Measurements from ENCODE around the gene DNMT1. TPM values are rescaled to one million over a fixed set of nuclear protein-coding genes. Genes with fewer than 3 reads are reported as not detected.

DNMT1 gene
- total RNA-seq, 6 donors from 2014 or later: 54.0 to 166 (median 63.9) TPM

GRCh38 chr19:10141973-10142372 is 52.8 kb downstream of the DNMT1 start:
- Histone ChIP-seq H3K4me1 (peaks cover 0 to 9% (median 9%) of the 10 kb centered on the region in 4 donors), H3K4me3 (no peak overlapping the region), H3K9me3 (no peaks in the 10 kb centered on the region), H3K27me3 (no peaks in the 10 kb centered on the region), H3K27ac (peak overlapping the region in 3 of 4 donors; percentile 56 to 79 (median 58)), H3K36me3 (peaks cover 46 to 100% (median 96%) of the 10 kb centered on the region in 4 donors)
- DNase-seq (peak in 1 of 2 donors; percentile 34), ATAC-seq (ENCODE audit: low FRiP score in 2 of 2) (no peak)
- 89 to 98% methylated on average over 8 to 18 of the region's 18 CpGs for WGBS, 2 donors
- no peak for TF ChIP-seq CTCF (IDR thresholded peaks at IDR 0.05)
- TF ChIP-seq EP300 (IDR thresholded peaks at IDR 0.05): no peak
- no peak for TF ChIP-seq POLR2AphosphoS5 (IDR thresholded peaks at IDR 0.05)
- TF ChIP-seq POLR2A (IDR thresholded peaks at IDR 0.05): no peak

GRCh38 chr19:10141479-10141878 is 53.3 kb downstream of the DNMT1 start:
- no peak overlapping the region for H3K4me3 ChIP-seq
- peaks cover 0 to 9% (median 9%) of the 10 kb centered on the region in 4 donors for H3K4me1 ChIP-seq
- DNase-seq (peak in 1 of 2 donors; percentile 55), ATAC-seq (ENCODE audit: low FRiP score in 2 of 2) (no peak)
- H3K36me3 ChIP-seq: peaks cover 50 to 100% (median 97%) of the 10 kb centered on the region in 4 donors
- H3K9me3 ChIP-seq: no peaks in the 10 kb centered on the region
- H3K27ac ChIP-seq: peak overlapping the region in 2 of 4 donors; percentile 58 to 79
- TF ChIP-seq EP300 (IDR thresholded peaks at IDR 0.05) (no peak), CTCF (IDR thresholded peaks at IDR 0.05) (no peak), POLR2A (IDR thresholded peaks at IDR 0.05) (no peak), POLR2AphosphoS5 (IDR thresholded peaks at IDR 0.05) (no peak)
- WGBS, 2 donors: 94 to 98% methylated on average over 8 to 13 of the region's 13 CpGs
- no peaks in the 10 kb centered on the region for H3K27me3 ChIP-seq

- ATAC-seq (ENCODE audit: low FRiP score in 2 of 2): no peak
- peaks cover 44 to 100% (median 91%) of the 10 kb centered on the region in 4 donors for H3K36me3 ChIP-seq
- 97% methylated on average over 15 to 23 of the region's 23 CpGs for WGBS, 2 donors
- H3K9me3 ChIP-seq: no peaks in the 10 kb centered on the region
- peaks cover 0 to 9% (median 9%) of the 10 kb centered on the region in 4 donors for H3K4me1 ChIP-seq
- TF ChIP-seq POLR2AphosphoS5 (IDR thresholded peaks at IDR 0.05) (no peak), EP300 (IDR thresholded peaks at IDR 0.05) (no peak), CTCF (IDR thresholded peaks at IDR 0.05) (no peak), POLR2A (IDR thresholded peaks at IDR 0.05) (no peak)
- no peaks in the 10 kb centered on the region for H3K27me3 ChIP-seq
- no peak overlapping the region for H3K27ac ChIP-seq
- DNase-seq: peak in 1 of 2 donors; percentile 81
- H3K4me3 ChIP-seq: no peak overlapping the region
Observed at GRCh38 chr19:10139952-10140351, 54.8 kb downstream of the DNMT1 start.

GRCh38 chr19:10138879-10139795 is 55.6 kb downstream of the DNMT1 start:
- Histone ChIP-seq H3K4me1 (peaks cover 0 to 9% (median 9%) of the 10 kb centered on the region in 4 donors), H3K27ac (no peak overlapping the region), H3K36me3 (peaks cover 44 to 100% (median 89%) of the 10 kb centered on the region in 4 donors), H3K4me3 (no peak overlapping the region), H3K9me3 (no peaks in the 10 kb centered on the region), H3K27me3 (no peaks in the 10 kb centered on the region)
- ATAC-seq (ENCODE audit: low FRiP score in 2 of 2): no peak
- TF ChIP-seq POLR2AphosphoS5 (IDR thresholded peaks at IDR 0.05): no peak
- TF ChIP-seq CTCF (IDR thresholded peaks at IDR 0.05): no peak
- no peak for TF ChIP-seq POLR2A (IDR thresholded peaks at IDR 0.05)
- no peak for TF ChIP-seq EP300 (IDR thresholded peaks at IDR 0.05)
- WGBS, 2 donors: 94 to 97% methylated on average over 19 to 26 of the region's 27 CpGs
- peak in 1 of 2 donors; percentile 73 for DNase-seq

All from upper lobe of left lung (tissue), 6 donors.